Large intestine (tissue), 1 donor: Measurements from ENCODE around the gene CDKL5. TPM values are rescaled to one million over a fixed set of nuclear protein-coding genes. Genes with fewer than 3 reads are reported as not detected.

Experiments
- polyA plus RNA-seq: library from polyadenylated mRNA; unstranded; fragments of 120-200 nt; gene quantifications from one replicate; pipeline ENCODE4 v1.2.1, GENCODE V29; 2013

The CDKL5 gene
- polyA plus RNA-seq, 1 donor = 5.0 TPM

Other genes starting within 250 kb of the CDKL5 start
- gene BEND2, start 204.7 kb upstream of the CDKL5 start, polyA plus RNA-seq = not detected
- gene SCML2, start 70.9 kb upstream of the CDKL5 start, polyA plus RNA-seq = 6.1 TPM
- gene RS1, start 246.5 kb downstream of the CDKL5 start, polyA plus RNA-seq = 0.03 TPM